Endothelial cell of umbilical vein (primary cell): Measurements from ENCODE around the gene GCNT1.

Experiments
- POLR2A ChIP-seq: IDR thresholded peaks from 2 replicates; pipeline ENCODE4 v1.6.1; 2012; ENCODE audit warnings: low read depth, mild to moderate bottlenecking, control low read depth, low read length
- POLR2AphosphoS5 ChIP-seq: IDR thresholded peaks from 2 replicates; pipeline ENCODE4 v1.6.1; 2012; ENCODE audit warnings: low read depth, mild to moderate bottlenecking, control low read depth, low read length, moderate library complexity; ENCODE audit not compliant: insufficient read depth
- TF ChIP-seq, protein P1 (sequence below), 2 donors: IDR thresholded peaks; 1 replicate in 1 of 2; 2 replicates in 1 of 2; pipeline ENCODE4 v1.5.1; 2011; ENCODE audit warnings: low read length in 2 of 2, mild to moderate bottlenecking in 2 of 2, moderate library complexity in 2 of 2, control low read depth in 1 of 2, inconsistent platforms in 1 of 2, low read depth in 1 of 2; ENCODE audit not compliant: insufficient read depth in 1 of 2; ENCODE audit errors: extremely low read depth in 1 of 2
- TF ChIP-seq, protein P2 (sequence below): IDR thresholded peaks from 2 replicates; pipeline ENCODE4 v1.6.1; 2011; ENCODE audit not compliant: insufficient read depth, insufficient read length

DNA sequence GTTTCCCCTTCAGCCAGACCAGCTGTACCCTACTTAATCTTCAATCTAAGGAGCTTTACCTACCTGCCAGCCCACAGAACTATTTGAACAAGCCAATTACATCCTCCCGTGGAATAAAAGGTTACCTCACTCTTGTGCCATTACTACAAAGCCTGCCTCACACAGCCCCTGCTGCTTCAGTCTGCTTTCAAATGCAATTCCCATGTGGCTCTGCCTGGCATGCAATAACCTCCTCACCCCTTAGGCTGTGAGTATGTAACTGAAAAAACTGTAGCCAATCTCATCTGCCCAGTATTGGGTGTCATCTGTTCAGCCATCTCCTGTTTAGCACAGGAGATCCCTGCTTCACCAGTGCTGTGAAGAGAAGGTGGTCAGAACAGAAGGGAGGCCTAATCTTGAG lies 6.1 kb upstream of the GCNT1 start:
- TF ChIP-seq, protein P1, sequence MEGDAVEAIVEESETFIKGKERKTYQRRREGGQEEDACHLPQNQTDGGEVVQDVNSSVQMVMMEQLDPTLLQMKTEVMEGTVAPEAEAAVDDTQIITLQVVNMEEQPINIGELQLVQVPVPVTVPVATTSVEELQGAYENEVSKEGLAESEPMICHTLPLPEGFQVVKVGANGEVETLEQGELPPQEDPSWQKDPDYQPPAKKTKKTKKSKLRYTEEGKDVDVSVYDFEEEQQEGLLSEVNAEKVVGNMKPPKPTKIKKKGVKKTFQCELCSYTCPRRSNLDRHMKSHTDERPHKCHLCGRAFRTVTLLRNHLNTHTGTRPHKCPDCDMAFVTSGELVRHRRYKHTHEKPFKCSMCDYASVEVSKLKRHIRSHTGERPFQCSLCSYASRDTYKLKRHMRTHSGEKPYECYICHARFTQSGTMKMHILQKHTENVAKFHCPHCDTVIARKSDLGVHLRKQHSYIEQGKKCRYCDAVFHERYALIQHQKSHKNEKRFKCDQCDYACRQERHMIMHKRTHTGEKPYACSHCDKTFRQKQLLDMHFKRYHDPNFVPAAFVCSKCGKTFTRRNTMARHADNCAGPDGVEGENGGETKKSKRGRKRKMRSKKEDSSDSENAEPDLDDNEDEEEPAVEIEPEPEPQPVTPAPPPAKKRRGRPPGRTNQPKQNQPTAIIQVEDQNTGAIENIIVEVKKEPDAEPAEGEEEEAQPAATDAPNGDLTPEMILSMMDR (IDR thresholded peaks at IDR 0.05; ENCODE audit: extremely low read depth in 1 of 2, insufficient read depth in 1 of 2, low read depth in 1 of 2, low read length in 2 of 2) = no peak
- TF ChIP-seq, protein P2, sequence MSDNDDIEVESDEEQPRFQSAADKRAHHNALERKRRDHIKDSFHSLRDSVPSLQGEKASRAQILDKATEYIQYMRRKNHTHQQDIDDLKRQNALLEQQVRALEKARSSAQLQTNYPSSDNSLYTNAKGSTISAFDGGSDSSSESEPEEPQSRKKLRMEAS = no peak
- TF ChIP-seq POLR2AphosphoS5 = no peak
- no peak for TF ChIP-seq POLR2A
